Psoas muscle (tissue), 8 donors: ENCODE results near the gene CSRNP2. TPM values are rescaled to one million over a fixed set of nuclear protein-coding genes. Genes with fewer than 3 reads are reported as not detected.
A peak's percentile ranks its signal among the peaks of the same experiment; 100 is the strongest.

Source experiments
- ATAC-seq, 4 donors: fragments of 200-7000 bp; cut with Tn5 transposase; one replicate each; pipeline ENCODE4 v1.9.1; 2020; ENCODE audit warnings: moderate library complexity in 3 of 4, mild to moderate bottlenecking in 2 of 4
- DNase-seq, 2 donors: peaks; one replicate each; pipeline ENCODE4 v3.0.0-alpha.2; 2020
- H3K27ac ChIP-seq: fragments of 200-600 bp; one replicate; pipeline ENCODE4 v1.8.0; 2022
- H3K27me3 ChIP-seq, 3 donors: fragments of 200-600 bp in 1 of 3; one replicate each; pipeline versions ENCODE4 v1.6.1 to v1.8.0; 2013 to 2022; ENCODE audit warnings: low read length in 2 of 3, mild to moderate bottlenecking in 2 of 3, moderate library complexity in 1 of 3; ENCODE audit not compliant: insufficient read depth in 3 of 3
- H3K36me3 ChIP-seq, 2 donors: fragments of 200-600 bp in 1 of 2; one replicate each; pipeline versions ENCODE4 v1.6.1 to v1.8.0; 2013 to 2022; ENCODE audit warnings: low read depth in 1 of 2, mild to moderate bottlenecking in 1 of 2, moderate library complexity in 1 of 2; ENCODE audit not compliant: insufficient read depth in 1 of 2
- H3K4me1 ChIP-seq: fragments of 200-600 bp; one replicate; pipeline ENCODE4 v1.8.0; 2022
- H3K4me3 ChIP-seq: fragments of 200-600 bp; one replicate; pipeline ENCODE4 v1.8.0; 2022; ENCODE audit warnings: mild to moderate bottlenecking
- H3K9me3 ChIP-seq: fragments of 200-600 bp; one replicate; pipeline ENCODE4 v1.8.0; 2022
- WGBS, 3 donors: extraction: QIAGEN DNeasy Blood & Tissue Kit; methylation state at CpG; one replicate each; pipeline versions ENCODE4 v1.1.6 to v1.1.7; 2013; 5-methylcytosine and 5-hydroxymethylcytosine counted together
- intact Hi-C, 2 donors: fragments of 100-400 bp; cut with DNase I; formaldehyde crosslinking; loops; one replicate each; pipeline versions ENCODE4 v1.11.0 to v1.14.2; 2022
- polyA plus RNA-seq, 3 donors: library from polyadenylated mRNA; stranded (reverse); fragments of 200-250 nt; gene quantifications; one replicate each; pipeline ENCODE4 v1.2.3, GENCODE V29; 2013
- total RNA-seq, 4 donors: library from RNA; stranded (reverse); fragmentation: NEBNext Ultra II Directional in 2 of 4; extraction: Animal tissue kit (Norgen Biotek cat#: 25700) in 2 of 4; gene quantifications; one replicate each; pipeline versions ENCODE4 v1.2.1 to v1.2.4, GENCODE V29; 2021 to 2023
- TF ChIP-seq, protein P1 (sequence below): fragments of 200-600 bp; IDR thresholded peaks from one replicate; pipeline ENCODE4 v1.8.0; 2022; ENCODE audit warnings: antibody characterized with exemption
- donor health status: healthy with polysubstance abuse.
- donor health status: DM: no; HTN: no; CAD: no; lungs with moderate emphysema.
- donor health status: Bipolar disorder and iron deficiency.
- donor health status: healthy.
- donor health status: DM: yes; HTN: yes; CAD: no.
- donor health status: DM: no; HTN: no; CAD: no.
- donor health status: DM: no; HTN: no; CAD: no.
- donor health status: DM: yes; HTN: yes; CAD: no.

The CSRNP2 gene
- total and polyA plus RNA-seq, 7 donors: 9.2 to 50.5 (median 17.9) TPM

DNA sequence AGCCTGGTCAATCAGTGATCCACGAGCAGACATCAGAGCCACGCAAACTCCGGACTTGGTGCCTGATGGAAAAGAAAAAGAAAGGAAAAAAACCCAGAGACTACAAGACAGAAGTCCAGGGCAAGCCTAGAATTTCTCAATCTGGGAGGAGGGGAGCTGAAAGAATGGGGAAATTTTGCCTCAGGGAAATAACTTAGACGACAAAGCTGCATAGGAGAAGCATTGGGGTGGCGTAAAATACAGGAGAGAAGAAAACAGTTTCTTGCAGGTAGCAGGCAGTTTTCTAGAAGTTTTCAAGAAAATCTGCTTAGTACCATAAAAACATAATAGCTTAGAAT, 54.6 kb downstream of the CSRNP2 start:
- Histone ChIP-seq H3K4me1 (peaks cover 9% of the 10 kb centered on the region), H3K27ac (no peak overlapping the region), H3K27me3 (no peaks in the 10 kb centered on the region), H3K4me3 (no peak overlapping the region), H3K9me3 (no peaks in the 10 kb centered on the region), H3K36me3 (no peaks in the 10 kb centered on the region)
- intact Hi-C loops: no loop called here
- DNase-seq: no peak
- ATAC-seq: no peak
- WGBS, 3 donors: 58 to 67% (median 60%) methylated on average over 5 of the region's 5 CpGs
- TF ChIP-seq, protein P1, sequence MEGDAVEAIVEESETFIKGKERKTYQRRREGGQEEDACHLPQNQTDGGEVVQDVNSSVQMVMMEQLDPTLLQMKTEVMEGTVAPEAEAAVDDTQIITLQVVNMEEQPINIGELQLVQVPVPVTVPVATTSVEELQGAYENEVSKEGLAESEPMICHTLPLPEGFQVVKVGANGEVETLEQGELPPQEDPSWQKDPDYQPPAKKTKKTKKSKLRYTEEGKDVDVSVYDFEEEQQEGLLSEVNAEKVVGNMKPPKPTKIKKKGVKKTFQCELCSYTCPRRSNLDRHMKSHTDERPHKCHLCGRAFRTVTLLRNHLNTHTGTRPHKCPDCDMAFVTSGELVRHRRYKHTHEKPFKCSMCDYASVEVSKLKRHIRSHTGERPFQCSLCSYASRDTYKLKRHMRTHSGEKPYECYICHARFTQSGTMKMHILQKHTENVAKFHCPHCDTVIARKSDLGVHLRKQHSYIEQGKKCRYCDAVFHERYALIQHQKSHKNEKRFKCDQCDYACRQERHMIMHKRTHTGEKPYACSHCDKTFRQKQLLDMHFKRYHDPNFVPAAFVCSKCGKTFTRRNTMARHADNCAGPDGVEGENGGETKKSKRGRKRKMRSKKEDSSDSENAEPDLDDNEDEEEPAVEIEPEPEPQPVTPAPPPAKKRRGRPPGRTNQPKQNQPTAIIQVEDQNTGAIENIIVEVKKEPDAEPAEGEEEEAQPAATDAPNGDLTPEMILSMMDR: no peak

DNA sequence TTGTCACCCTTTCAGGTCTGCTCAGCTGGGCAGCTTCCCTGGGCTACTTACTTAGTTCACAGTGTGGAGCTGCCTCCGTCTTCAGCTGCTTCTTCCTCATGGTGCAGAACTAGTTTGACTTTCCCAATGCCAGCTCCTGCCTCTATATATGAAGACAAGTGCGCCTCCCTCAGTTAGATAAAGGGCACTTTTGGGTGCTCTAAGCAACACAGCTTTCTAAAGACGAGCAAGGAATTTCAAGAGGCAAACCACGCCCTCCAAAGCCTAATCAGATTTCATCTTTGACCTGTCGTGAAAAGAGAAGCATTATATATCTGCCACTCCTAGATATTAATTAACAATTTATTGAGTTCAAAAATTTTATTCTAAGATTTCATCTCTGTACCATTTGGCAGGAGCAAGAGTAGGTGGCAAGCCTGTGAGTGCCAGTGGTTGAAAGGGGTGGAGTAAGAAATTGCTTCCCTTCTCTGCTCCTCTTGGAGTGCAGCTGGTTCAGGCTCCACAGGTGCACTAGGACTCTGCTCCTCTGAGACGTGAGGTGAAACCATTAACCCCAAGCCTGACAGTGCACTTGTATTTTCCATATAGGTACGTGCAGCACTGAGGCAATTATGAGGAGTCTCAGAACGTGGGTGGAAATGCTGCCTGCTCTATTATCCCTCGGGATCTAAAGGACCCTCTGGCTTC, 55.1 kb downstream of the CSRNP2 start:
- DNase-seq (no peak), ATAC-seq (no peak)
- Histone ChIP-seq H3K36me3 (no peaks in the 10 kb centered on the region), H3K27me3 (no peaks in the 10 kb centered on the region), H3K27ac (no peak overlapping the region), H3K4me1 (peaks cover 14% of the 10 kb centered on the region), H3K4me3 (no peak overlapping the region), H3K9me3 (no peaks in the 10 kb centered on the region)
- WGBS, 3 donors: 19 to 41% (median 22%) methylated on average over 9 of the region's 9 CpGs
- intact Hi-C loops: no loop called here
- TF ChIP-seq, protein P1: no peak

- Histone ChIP-seq H3K9me3 (no peaks in the 10 kb centered on the region), H3K4me1 (peaks cover 14% of the 10 kb centered on the region), H3K4me3 (no peak overlapping the region), H3K27me3 (no peaks in the 10 kb centered on the region), H3K27ac (no peak overlapping the region), H3K36me3 (no peaks in the 10 kb centered on the region)
- DNase-seq (no peak), ATAC-seq (no peak)
- TF ChIP-seq, protein P1: no peak
- 89 to 91% (median 90%) methylated on average over 14 to 15 of the region's 15 CpGs for WGBS, 3 donors
- intact Hi-C loops: no loop called here
These were observed 56.0 kb downstream of the CSRNP2 start for GRCh38 chr12:51027342-51027835.

DNA sequence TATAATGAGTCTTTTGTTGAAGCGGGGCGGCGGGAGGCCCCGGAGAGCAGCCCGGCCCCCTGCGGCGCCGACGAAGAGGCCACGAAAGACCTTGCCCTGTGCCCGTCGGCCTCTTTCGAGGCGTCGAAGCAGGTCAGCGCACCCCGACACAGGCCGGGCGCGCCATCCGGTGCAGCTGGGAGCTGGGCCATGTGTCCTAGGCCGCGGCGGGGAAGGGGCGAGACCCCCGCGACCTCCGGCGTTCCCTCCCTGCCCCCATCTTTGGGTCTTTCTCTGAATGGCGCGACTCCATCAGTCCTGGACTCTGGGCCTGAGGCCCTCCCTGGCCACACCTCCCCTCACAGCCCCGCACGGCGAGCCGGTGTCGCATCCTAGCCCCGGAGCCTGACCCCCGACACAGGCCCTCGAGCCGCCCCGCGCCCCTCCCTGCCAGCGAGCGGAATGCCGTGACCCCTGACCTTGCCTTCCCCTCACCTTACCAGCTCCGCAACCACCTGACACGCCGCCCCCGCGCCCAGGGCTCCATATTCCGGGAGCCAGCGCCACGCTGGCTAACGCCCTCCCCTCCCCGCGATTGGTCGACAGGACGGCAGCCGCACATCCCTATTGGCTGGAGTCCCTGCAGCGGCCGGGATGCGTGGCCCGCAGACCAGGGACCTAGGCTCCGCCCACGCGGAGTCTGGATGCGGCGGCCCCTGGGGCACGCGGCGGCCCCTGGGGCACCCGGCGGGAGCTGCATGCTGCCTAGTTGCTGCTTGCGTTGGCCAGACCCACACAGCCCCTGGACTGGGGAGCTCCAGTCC, 57.4 kb downstream of the CSRNP2 start, which contains the start of gene SLC11A2:
Gene SLC11A2 (minus strand): TSS at position 549 of the 803 bp plus-strand sequence. CDS start 15,656 bp downstream, outside the sequence.
- ATAC-seq (peak; percentile 93 to 97 (median 94)), DNase-seq (peak; percentile 96 to 98)
- Histone ChIP-seq H3K4me3 (peak within 1 kb of the TSS; percentile 72), H3K36me3 (no peaks in the 10 kb centered on the region), H3K27ac (peak within 1 kb of the TSS; percentile 90), H3K9me3 (no peaks in the 10 kb centered on the region), H3K4me1 (peaks cover 24% of the 10 kb centered on the region), H3K27me3 (no peaks in the 10 kb centered on the region)
- 1% methylated on average over 60 to 74 of the region's 74 CpGs for WGBS, 3 donors
- TF ChIP-seq, protein P1: peak; percentile 13
- intact Hi-C loops: no loop called here
